ENCODE results near the gene BCAS1. TPM values are rescaled to one million over a fixed set of nuclear protein-coding genes. Genes with fewer than 3 reads are reported as not detected.
A peak's percentile ranks its signal among the peaks of the same experiment; 100 is the strongest.

BCAS1 gene
- total and polyA plus RNA-seq, 10 of the 15 experiments (the other 5 are each of a cell fraction or from before 2014, with no cell fraction given), result 0.21 to 1.4 (median 0.55) TPM

GRCh38 chr20:54099894-54100293 lies 29.5 kb upstream of the BCAS1 start:
- H2AFZ ChIP-seq (ENCODE audit: control insufficient read depth, low read depth, low read length), result no peak overlapping the region
- H3K9me3 ChIP-seq (replicated peaks; ENCODE audit: control insufficient read depth, insufficient read depth, low read length), result no peaks in the 10 kb centered on the region
- ChIA-PET CTCF (interaction anchor here (1.1 to 11.6 kb wide), 4 partner anchors 27 to 1787 kb away, joined by 3 to 153 read pairs (median 4); no protein-coding TSS in a partner anchor), POLR2A (interaction anchor here (0.6 kb wide), 1 partner anchor 139 kb away, joined by 5 read pairs; no protein-coding TSS in a partner anchor), RAD21 (ENCODE audit: unreplicated experiment) (interaction anchor here (1.4 kb wide), 1 partner anchor 98 kb away, joined by 4 read pairs; no protein-coding TSS in a partner anchor), SMC1A (ENCODE audit: uncharacterized antibody, unreplicated experiment) (interaction anchor here (7.3 kb wide), 1 partner anchor 99 kb away, joined by 78 read pairs; no protein-coding TSS in a partner anchor)
- H3K27ac ChIP-seq (ENCODE audit: control insufficient read depth, insufficient read depth), result no peak overlapping the region
- no peak for DNase-seq (ENCODE audit: low read depth, low spot score)
- 69% methylated on average over 3 of the region's 3 CpGs for WGBS (ENCODE audit: insufficient coverage, insufficient replicate concordance, low lambda C conversion rate, missing lambda C conversion rate)
- no peak for FAIRE-seq
- H3K27me3 ChIP-seq (replicated peaks in 1 of 2; ENCODE audit: control insufficient read depth in 2 of 2, insufficient read depth in 2 of 2, low read length in 1 of 2), result no peaks in the 10 kb centered on the region
- no peak overlapping the region for H3K4me3 ChIP-seq
- in situ Hi-C loops (cut with MboI), result loop anchor here (5.0 kb wide), 2 partner anchors 97 to 547 kb away; no protein-coding TSS in a partner anchor
- no peaks in the 10 kb centered on the region for H4K20me1 ChIP-seq (ENCODE audit: control insufficient read depth, insufficient read depth)
- ATAC-seq, result no peak
- H3K9ac ChIP-seq (ENCODE audit: control insufficient read depth, insufficient read depth, low read length), result no peak overlapping the region
- no peaks in the 10 kb centered on the region for H3K79me2 ChIP-seq (ENCODE audit: control insufficient read depth, insufficient read depth, low read length)
- H3K36me3 ChIP-seq (ENCODE audit: control insufficient read depth in 2 of 2, insufficient read depth in 2 of 2, low read length in 1 of 2), result no peaks in the 10 kb centered on the region
- no peaks in the 10 kb centered on the region for H3K4me1 ChIP-seq (ENCODE audit: control insufficient read depth, insufficient read depth, low read length)
- intact Hi-C loops (cut with micrococcal nuclease; ENCODE audit: unreplicated experiment), result no loop called here
- TF ChIP-seq NFXL1 (IDR thresholded peaks at IDR 0.05; ENCODE audit: borderline replicate concordance) (peak; percentile 81; the same call in 1 of the 2 replicates), ATF7 (IDR thresholded peaks at IDR 0.05; ENCODE audit: low read depth) (0 out of 2 replicates have a peak, but pooled peaks have one; percentile 14), RFX5 (IDR thresholded peaks at IDR 0.05; ENCODE audit: low read depth, low read length) (no peak)
- no TSS peak for BruUV-seq (replicated peaks)
- no peak overlapping the region for H3K4me2 ChIP-seq (ENCODE audit: control insufficient read depth, insufficient read depth)

GRCh38 chr20:54098047-54098446 lies 27.7 kb upstream of the BCAS1 start:
- no peak overlapping the region for H3K27ac ChIP-seq (ENCODE audit: control insufficient read depth, insufficient read depth)
- ChIA-PET POLR2A (no interaction called here), CTCF (interaction anchor here (0.6 to 11.6 kb wide), 6 partner anchors 7 to 547 kb away, joined by 3 to 153 read pairs (median 10); partner anchors contain the start of gene PFDN4), SMC1A (ENCODE audit: uncharacterized antibody, unreplicated experiment) (interaction anchor here (0.8 to 7.3 kb wide), 6 partner anchors 9 to 1157 kb away, joined by 3 to 78 read pairs (median 4); no protein-coding TSS in a partner anchor), RAD21 (ENCODE audit: unreplicated experiment) (interaction anchor here (1.1 to 2.1 kb wide), 2 partner anchors 34 to 99 kb away, joined by 3 to 8 read pairs; no protein-coding TSS in a partner anchor)
- no peaks in the 10 kb centered on the region for H3K9me3 ChIP-seq (replicated peaks; ENCODE audit: control insufficient read depth, insufficient read depth, low read length)
- in situ Hi-C loops (cut with MboI), result no loop called here
- H3K4me1 ChIP-seq (ENCODE audit: control insufficient read depth, insufficient read depth, low read length), result no peaks in the 10 kb centered on the region
- FAIRE-seq (no peak), ATAC-seq (no peak), DNase-seq (ENCODE audit: low read depth, low spot score) (no peak)
- no peaks in the 10 kb centered on the region for H4K20me1 ChIP-seq (ENCODE audit: control insufficient read depth, insufficient read depth)
- no peaks in the 10 kb centered on the region for H3K79me2 ChIP-seq (ENCODE audit: control insufficient read depth, insufficient read depth, low read length)
- H3K27me3 ChIP-seq (replicated peaks in 1 of 2; ENCODE audit: control insufficient read depth in 2 of 2, insufficient read depth in 2 of 2, low read length in 1 of 2), result no peaks in the 10 kb centered on the region
- TF ChIP-seq PBX3 (IDR thresholded peaks at IDR 0.05; ENCODE audit: insufficient replicate concordance, low read depth, low read length) (no peak), ETV6 (conservative IDR thresholded peaks at IDR 0.05 in 1 of 2, IDR thresholded peaks at IDR 0.05 in 1 of 2; ENCODE audit: borderline replicate concordance in 1 of 2, low read depth in 1 of 2) (peak in 1 of 2 experiments; percentile 88; a peak in 1 of 4 replicates)
- H3K4me2 ChIP-seq (ENCODE audit: control insufficient read depth, insufficient read depth), result no peak overlapping the region
- no peaks in the 10 kb centered on the region for H3K36me3 ChIP-seq (ENCODE audit: control insufficient read depth in 2 of 2, insufficient read depth in 2 of 2, low read length in 1 of 2)
- H3K9ac ChIP-seq (ENCODE audit: control insufficient read depth, insufficient read depth, low read length), result no peak overlapping the region
- 53% methylated on average over 3 of the region's 3 CpGs for WGBS (ENCODE audit: insufficient coverage, insufficient replicate concordance, low lambda C conversion rate, missing lambda C conversion rate)
- no peak overlapping the region for H3K4me3 ChIP-seq
- BruUV-seq (replicated peaks), result no TSS peak
- intact Hi-C loops (cut with micrococcal nuclease; ENCODE audit: unreplicated experiment), result no loop called here
- H2AFZ ChIP-seq (ENCODE audit: control insufficient read depth, low read depth, low read length), result no peak overlapping the region
